Testis (tissue), 5 donors: Measurements from ENCODE around the gene NLGN2. TPM values are rescaled to one million over a fixed set of nuclear protein-coding genes. Genes with fewer than 3 reads are reported as not detected.
A peak's percentile ranks its signal among the peaks of the same experiment; 100 is the strongest.
"Not testable (repeated sequence)": the region's sequence is repeated elsewhere in the genome, so short reads cannot be mapped to it uniquely, and the experiment has no call there.

Source experiments
- DNase-seq: peaks from one replicate; pipeline ENCODE4 v3.0.0-alpha.2; 2019
- H3K27ac ChIP-seq, 2 donors: fragments of 200-600 bp; sonication (generic); one replicate each; pipeline ENCODE4 v1.5.1; 2019
- H3K27me3 ChIP-seq: fragments of 200-600 bp; sonication (generic); one replicate; pipeline ENCODE4 v1.5.1; 2019
- H3K36me3 ChIP-seq: fragments of 200-600 bp; sonication (generic); one replicate; pipeline ENCODE4 v1.5.1; 2017; ENCODE audit warnings: low read depth; ENCODE audit errors: missing control alignments
- H3K4me1 ChIP-seq: fragments of 200-600 bp; sonication (generic); one replicate; pipeline ENCODE4 v1.5.1; 2019
- H3K4me3 ChIP-seq, 2 donors: fragments of 200-600 bp; sonication (generic); one replicate each; pipeline ENCODE4 v1.5.1; 2017 to 2019
- H3K9me3 ChIP-seq: fragments of 200-600 bp; sonication (generic); one replicate; pipeline ENCODE4 v1.5.1; 2017
- CTCF ChIP-seq, 3 experiments: fragments of 450-650 bp in 2 of 3; fragments of 200-600 bp in 1 of 3; sonication (generic) in 1 of 3; IDR thresholded peaks; one replicate each; pipeline ENCODE4 v1.5.1; 2016 to 2019; ENCODE audit warnings: antibody characterized with exemption in 3 of 3, mild to moderate bottlenecking in 2 of 3, moderate library complexity in 1 of 3
- POLR2A ChIP-seq: fragments of 450-650 bp; IDR thresholded peaks from one replicate; pipeline ENCODE4 v1.6.1; 2017; ENCODE audit warnings: antibody characterized with exemption, mild to moderate bottlenecking, moderate library complexity
- WGBS, 2 donors: methylation state at CpG; one replicate each; pipeline ENCODE4 v1.1.5; 2018; 5-methylcytosine and 5-hydroxymethylcytosine counted together
- intact Hi-C: fragments of 100-400 bp; cut with DNase I; formaldehyde crosslinking; loops from one replicate; pipeline ENCODE4 v1.15.1; 2023; ENCODE audit warnings: low total_unique reads
- long read RNA-seq, 2 donors: transcript quantifications; one replicate each; lab custom pipeline, GENCODE V29; 2026
- polyA plus RNA-seq: library from polyadenylated mRNA; stranded (reverse); fragments of 350-450 nt; fragmentation: Illumina TruSeq; extraction: RNeasy Lipid Tissue Mini Kit (QIAGEN cat#74804); gene quantifications from one replicate; pipeline ENCODE4 v1.2.3, GENCODE V29; 2014; ENCODE audit warnings: low read depth, low replicate concordance; ENCODE audit not compliant: insufficient read depth
- total RNA-seq, 2 donors: library from RNA; depleted of rRNA; stranded (reverse); fragments of >200 nt; gene quantifications; one replicate each; pipeline ENCODE4 v1.2.3, GENCODE V29; 2016

The NLGN2 gene
- total RNA-seq (10 to 100 TPM in 1 of 2 donors, 1 to 10 TPM in 1; 9.9 to 10.7 TPM), polyA plus RNA-seq (8.4 TPM)
- long read RNA-seq, donor 1, full-length matches to known transcripts: 1 of 1 reads
- long read RNA-seq, donor 1, partial matches to known transcripts: 0 of 1 reads
- long read RNA-seq, donor 1, other reads (novel, unspliced or antisense): 0 of 1 reads
- long read RNA-seq, donor 2, full-length matches to known transcripts: 1 of 1 reads
- long read RNA-seq, donor 2, partial matches to known transcripts: 0 of 1 reads
- long read RNA-seq, donor 2, other reads (novel, unspliced or antisense): 0 of 1 reads

GRCh38 chr17:7407485-7408251, at the start of gene NLGN2:
NLGN2 (plus strand) TSS chr17:7407845; CDS start chr17:7408256, 411 bp downstream.
- WGBS, 2 donors: 46 to 50% methylated on average over 10 of the region's 12 CpGs

GRCh38 chr17:7361906-7362305, 45.7 kb upstream of the NLGN2 start:
- Histone ChIP-seq H3K4me3 (no peak overlapping the region), H3K27me3 (no peaks in the 10 kb centered on the region), H3K9me3 (no peaks in the 10 kb centered on the region), H3K4me1 (no peaks in the 10 kb centered on the region), H3K27ac (no peak overlapping the region), H3K36me3 (no peaks in the 10 kb centered on the region)
- no peak for DNase-seq
- TF ChIP-seq POLR2A (no peak), CTCF (IDR thresholded peaks at IDR 0.05) (no peak)
- intact Hi-C loops: no loop called here
- 82 to 92% methylated on average over 3 of the region's 3 CpGs for WGBS, 2 donors

More at GRCh38 chr17:7407485-7408251, at the start of gene NLGN2:
- H3K27me3 ChIP-seq: no peaks in the 10 kb centered on the region
- H3K27ac ChIP-seq: no peak within 1 kb of the TSS
- no peak for TF ChIP-seq POLR2A
- no peak for TF ChIP-seq CTCF (IDR thresholded peaks at IDR 0.05)
- intact Hi-C loops: no loop called here
- H3K9me3 ChIP-seq: no peaks in the 10 kb centered on the region
- H3K36me3 ChIP-seq: no peaks in the 10 kb centered on the region
- DNase-seq: no peak
- peaks cover 13% of the 10 kb centered on the region for H3K4me1 ChIP-seq
- peak within 1 kb of the TSS; percentile 18 to 23 for H3K4me3 ChIP-seq

- no peaks in the 10 kb centered on the region for H3K4me1 ChIP-seq
- H3K27me3 ChIP-seq: no peaks in the 10 kb centered on the region
- no peaks in the 10 kb centered on the region for H3K9me3 ChIP-seq
- intact Hi-C loops: no loop called here
- WGBS, 2 donors: 89 to 94% methylated on average over 6 of the region's 6 CpGs
- TF ChIP-seq POLR2A (no peak), CTCF (IDR thresholded peaks at IDR 0.05) (no peak)
- H3K36me3 ChIP-seq: no peaks in the 10 kb centered on the region
- DNase-seq: no peak
- H3K27ac ChIP-seq: no peak overlapping the region
- no peak overlapping the region for H3K4me3 ChIP-seq
Measured at GRCh38 chr17:7363311-7363710, 44.3 kb upstream of the NLGN2 start.

- DNase-seq, H3K27me3 ChIP-seq, H3K4me3 ChIP-seq, H3K4me1 ChIP-seq, H3K27ac ChIP-seq, intact Hi-C loops, H3K36me3 ChIP-seq, H3K9me3 ChIP-seq: not testable (repeated sequence)
- 85 to 87% methylated on average over 6 of the region's 7 CpGs for WGBS, 2 donors
Measured at GRCh38 chr17:7365963-7366362, 41.7 kb upstream of the NLGN2 start.

GRCh38 chr17:7367083-7367482, 40.6 kb upstream of the NLGN2 start:
- Histone ChIP-seq H3K4me1 (no peaks in the 10 kb centered on the region), H3K27ac (no peak overlapping the region), H3K9me3 (no peaks in the 10 kb centered on the region), H3K27me3 (no peaks in the 10 kb centered on the region), H3K36me3 (no peaks in the 10 kb centered on the region), H3K4me3 (no peak overlapping the region)
- WGBS, 2 donors: 82 to 85% methylated on average over 8 of the region's 8 CpGs
- intact Hi-C loops: no loop called here
- TF ChIP-seq POLR2A (no peak), CTCF (IDR thresholded peaks at IDR 0.05) (no peak)
- no peak for DNase-seq
